Tibial nerve (tissue), 4 donors: ENCODE measurements around the gene RAB40C.

Source experiments
- CTCF ChIP-seq, 5 experiments: fragments of 200-600 bp in 3 of 5; fragments of 450-650 bp in 2 of 5; sonication (generic) in 3 of 5; IDR thresholded peaks; one replicate each; pipeline ENCODE4 v1.5.1; 2016 to 2019; ENCODE audit warnings: antibody characterized with exemption in 5 of 5, mild to moderate bottlenecking in 3 of 5, moderate library complexity in 2 of 5
- EP300 ChIP-seq, 2 donors: sonication (generic); formaldehyde crosslinking; IDR thresholded peaks; one replicate each; pipeline ENCODE4 v1.6.1; 2017; ENCODE audit warnings: antibody characterized with exemption in 2 of 2, mild to moderate bottlenecking in 1 of 2
- POLR2A ChIP-seq, 2 donors: fragments of 450-650 bp; IDR thresholded peaks; one replicate each; pipeline ENCODE4 v1.6.1; 2017; ENCODE audit warnings: antibody characterized with exemption in 2 of 2, mild to moderate bottlenecking in 2 of 2, moderate library complexity in 2 of 2

DNA sequence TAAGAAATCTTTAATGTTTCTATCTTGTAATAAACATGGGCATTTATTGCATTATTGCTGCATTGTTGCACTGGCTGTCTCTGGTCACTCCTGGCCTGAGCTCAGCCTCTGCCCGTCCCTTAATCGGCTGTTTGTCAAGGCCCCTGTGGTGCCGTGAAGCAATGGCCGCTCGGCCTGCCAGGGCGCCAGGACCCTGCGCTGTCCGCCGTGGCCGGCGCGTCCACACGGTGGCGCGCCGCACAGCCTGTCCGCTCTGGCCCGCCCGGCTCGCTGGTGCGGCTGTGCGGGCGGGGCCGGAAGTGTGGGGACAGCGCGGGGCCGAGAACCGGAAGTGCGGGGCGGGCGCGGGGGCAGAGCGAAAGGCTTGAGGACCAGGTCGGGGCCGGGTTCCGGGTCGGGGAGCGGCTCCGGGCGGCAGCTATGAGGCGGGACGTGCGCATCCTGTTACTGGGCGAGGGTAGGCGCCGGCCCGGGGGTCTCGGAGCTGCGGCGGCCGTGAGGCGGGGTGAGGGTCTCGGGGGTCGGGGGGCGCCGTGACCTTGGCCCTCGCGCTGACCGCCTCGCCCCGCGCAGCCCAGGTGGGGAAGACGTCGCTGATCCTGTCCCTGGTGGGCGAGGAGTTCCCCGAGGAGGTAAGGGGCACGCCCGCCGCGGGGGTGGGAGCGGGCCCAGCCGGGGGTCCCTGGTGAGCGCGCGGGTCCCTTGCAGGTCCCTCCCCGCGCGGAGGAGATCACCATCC is 78.1 kb downstream of the RAB40C start, which contains the start of gene RHOT2:
- TF ChIP-seq EP300 (IDR thresholded peaks at IDR 0.05) (peak in 1 of 2 donors; percentile 77), CTCF (IDR thresholded peaks at IDR 0.05) (peak; percentile 90 to 99 (median 95)), POLR2A (IDR thresholded peaks at IDR 0.05) (peak; percentile 30 to 72)
